ENCODE results near the gene CDKL1. TPM values are rescaled to one million over a fixed set of nuclear protein-coding genes. Genes with fewer than 3 reads are reported as not detected.

Gene CDKL1
- polyA plus RNA-seq, 1 of the 3 experiments (the other 2 are of a cell fraction): 2.5 TPM

DNA sequence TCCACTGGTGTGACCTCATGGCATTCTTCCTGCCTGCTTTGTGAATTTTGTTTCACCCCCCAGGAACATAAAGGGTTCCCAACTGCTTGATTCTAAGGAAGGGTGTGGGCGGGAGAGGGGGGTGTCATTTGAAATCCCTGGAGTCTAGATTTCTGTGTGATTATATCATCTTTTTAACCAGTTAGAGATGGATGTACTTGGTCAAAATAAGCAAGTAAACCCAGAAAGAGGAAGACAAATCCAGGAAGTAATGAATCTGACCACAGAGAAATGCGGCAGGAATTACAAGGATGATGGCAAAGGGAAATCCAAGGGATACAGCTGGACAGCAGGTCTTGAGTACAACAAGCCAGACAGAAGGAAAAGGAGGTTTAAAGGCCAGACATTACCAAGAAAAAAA lies 45.7 kb downstream of the CDKL1 start:
- no peak for TF ChIP-seq TCF12 (IDR thresholded peaks at IDR 0.05)
- no peak for TF ChIP-seq MXI1 (IDR thresholded peaks at IDR 0.05; ENCODE audit: low read depth, low read length)
- no peak for TF ChIP-seq GABPA (IDR thresholded peaks at IDR 0.05; ENCODE audit: low read depth)
- TF ChIP-seq SIN3A (IDR thresholded peaks at IDR 0.05; ENCODE audit: borderline replicate concordance, low read depth, low read length): no peak
- TF ChIP-seq RFX5 (IDR thresholded peaks at IDR 0.05; ENCODE audit: low read length): no peak
- no peak for TF ChIP-seq EZH2phosphoT487 (IDR thresholded peaks at IDR 0.05; ENCODE audit: borderline replicate concordance, low read depth)
- no peak for TF ChIP-seq FOSL2 (IDR thresholded peaks at IDR 0.05; ENCODE audit: borderline replicate concordance, low read depth)
- TF ChIP-seq ELF1 (IDR thresholded peaks at IDR 0.05): no peak
- no peak for TF ChIP-seq GATA2 (CRISPR knock-in tag; IDR thresholded peaks at IDR 0.05)
- TF ChIP-seq CHD2 (IDR thresholded peaks at IDR 0.05; ENCODE audit: low read length, partially characterized antibody): no peak
- TF ChIP-seq, protein P1, sequence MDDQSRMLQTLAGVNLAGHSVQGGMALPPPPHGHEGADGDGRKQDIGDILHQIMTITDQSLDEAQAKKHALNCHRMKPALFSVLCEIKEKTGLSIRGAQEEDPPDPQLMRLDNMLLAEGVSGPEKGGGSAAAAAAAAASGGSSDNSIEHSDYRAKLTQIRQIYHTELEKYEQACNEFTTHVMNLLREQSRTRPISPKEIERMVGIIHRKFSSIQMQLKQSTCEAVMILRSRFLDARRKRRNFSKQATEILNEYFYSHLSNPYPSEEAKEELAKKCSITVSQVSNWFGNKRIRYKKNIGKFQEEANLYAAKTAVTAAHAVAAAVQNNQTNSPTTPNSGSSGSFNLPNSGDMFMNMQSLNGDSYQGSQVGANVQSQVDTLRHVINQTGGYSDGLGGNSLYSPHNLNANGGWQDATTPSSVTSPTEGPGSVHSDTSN (IDR thresholded peaks at IDR 0.05): no peak
- no peak for TF ChIP-seq RXRA (IDR thresholded peaks at IDR 0.05; ENCODE audit: borderline replicate concordance, low read depth)
- no peak for TF ChIP-seq NFIC (IDR thresholded peaks at IDR 0.05; ENCODE audit: borderline replicate concordance)
- no peak for TF ChIP-seq IRF3 (IDR thresholded peaks at IDR 0.05; ENCODE audit: low read depth, low read length)
- Histone ChIP-seq H3K27me3 (ENCODE audit: insufficient read depth) (no peaks in the 10 kb centered on the region), H3K27ac (ENCODE audit: low read depth in 2 of 2, low read length in 1 of 2) (no peak overlapping the region), H4K20me1 (ENCODE audit: insufficient read depth) (no peaks in the 10 kb centered on the region), H3K9ac (no peak overlapping the region), H3K4me3 (ENCODE audit: low read depth in 2 of 2, low read length in 1 of 2) (no peak overlapping the region), H2AFZ (ENCODE audit: low read depth) (no peak overlapping the region), H3K4me2 (no peak overlapping the region), H3F3A (replicated peaks; ENCODE audit: insufficient read depth) (no peaks in the 10 kb centered on the region), H3K9me2 (no peaks in the 10 kb centered on the region), H3K36me3 (replicated peaks in 1 of 2; ENCODE audit: control insufficient read depth in 1 of 2, insufficient read depth in 2 of 2, low read length in 1 of 2) (no peaks in the 10 kb centered on the region), H3K4me1 (ENCODE audit: control insufficient read depth in 1 of 2, insufficient read depth in 2 of 2, low read depth in 1 of 2, low read length in 1 of 2) (peaks cover 0 to 4% of the 10 kb centered on the region in 2 experiments; a peak in 2 of 4 replicates), H3K79me2 (ENCODE audit: insufficient read depth) (no peaks in the 10 kb centered on the region), H3K9me3 (no peaks in the 10 kb centered on the region)
- ChIA-PET CTCF (interaction anchor here (1.1 to 1.2 kb wide), 2 partner anchors 30 to 33 kb away, joined by 3 to 6 read pairs; no protein-coding TSS in a partner anchor), POLR2A (no interaction called here)
- WGBS (ENCODE audit: low lambda C conversion rate): 97% methylated on average over 2 of the region's 2 CpGs
- no peak for DNase-seq

GRCh38 chr14:50348933-50349332 lies 47.7 kb downstream of the CDKL1 start:
- H3F3A ChIP-seq (replicated peaks; ENCODE audit: insufficient read depth): peaks cover 4% of the 10 kb centered on the region
- H3K9me2 ChIP-seq: no peaks in the 10 kb centered on the region
- H3K4me3 ChIP-seq (ENCODE audit: low read depth in 2 of 2, low read length in 1 of 2): no peak overlapping the region
- H2AFZ ChIP-seq (ENCODE audit: low read depth): no peak overlapping the region
- no peaks in the 10 kb centered on the region for H3K36me3 ChIP-seq (replicated peaks in 1 of 2; ENCODE audit: control insufficient read depth in 1 of 2, insufficient read depth in 2 of 2, low read length in 1 of 2)
- ChIA-PET POLR2A (no interaction called here), CTCF (interaction anchor here (2.1 kb wide), 1 partner anchor 28 kb away, joined by 7 read pairs; no protein-coding TSS in a partner anchor)
- TF ChIP-seq EP300 (IDR thresholded peaks at IDR 0.05; ENCODE audit: borderline replicate concordance in 1 of 2, low read depth in 1 of 2, low read length in 1 of 2): no peak
- no peak overlapping the region for H3K27ac ChIP-seq (ENCODE audit: low read depth in 2 of 2, low read length in 1 of 2)
- H3K9me3 ChIP-seq: no peaks in the 10 kb centered on the region
- no peak overlapping the region for H3K4me2 ChIP-seq
- H3K27me3 ChIP-seq (ENCODE audit: insufficient read depth): no peaks in the 10 kb centered on the region
- no peak overlapping the region for H3K9ac ChIP-seq
- H3K79me2 ChIP-seq (ENCODE audit: insufficient read depth): no peaks in the 10 kb centered on the region
- H3K4me1 ChIP-seq (ENCODE audit: control insufficient read depth in 1 of 2, insufficient read depth in 2 of 2, low read depth in 1 of 2, low read length in 1 of 2): peaks cover 0 to 10% of the 10 kb centered on the region in 2 experiments; a peak in 3 of 4 replicates
- DNase-seq: no peak
- no peaks in the 10 kb centered on the region for H4K20me1 ChIP-seq (ENCODE audit: insufficient read depth)
